Ishikawa (cell line): ENCODE results near the gene RNF4.

Experiments used
- CEBPB ChIP-seq: IDR thresholded peaks from 2 replicates; pipeline ENCODE4 v1.6.1; 2012
- CREB1 ChIP-seq: IDR thresholded peaks from 2 replicates; pipeline ENCODE4 v1.6.1; 2012; ENCODE audit warnings: low read depth
- EGR1 ChIP-seq: IDR thresholded peaks from 2 replicates; pipeline ENCODE4 v1.6.1; 2012
- EP300 ChIP-seq: IDR thresholded peaks from 2 replicates; pipeline ENCODE4 v1.6.1; 2012; ENCODE audit warnings: borderline replicate concordance
- FOXM1 ChIP-seq: IDR thresholded peaks from 2 replicates; pipeline ENCODE4 v1.6.1; 2012; ENCODE audit warnings: low read depth, borderline replicate concordance
- MAX ChIP-seq: IDR thresholded peaks from 2 replicates; pipeline ENCODE4 v1.6.1; 2012
- NFIC ChIP-seq: IDR thresholded peaks from 2 replicates; pipeline ENCODE4 v1.6.1; 2012
- RAD21 ChIP-seq: IDR thresholded peaks from 2 replicates; pipeline ENCODE4 v1.6.1; 2012; ENCODE audit warnings: low read depth
- REST ChIP-seq: IDR thresholded peaks from 2 replicates; pipeline ENCODE4 v1.6.1; 2012; ENCODE audit warnings: low read depth, mild to moderate bottlenecking
- TAF1 ChIP-seq: IDR thresholded peaks from 2 replicates; pipeline ENCODE4 v1.6.1; 2012; ENCODE audit warnings: low read depth, mild to moderate bottlenecking
- TCF12 ChIP-seq: IDR thresholded peaks from 2 replicates; pipeline ENCODE4 v1.6.1; 2012; ENCODE audit warnings: low read depth
- TEAD4 ChIP-seq: IDR thresholded peaks from 2 replicates; pipeline ENCODE4 v1.6.1; 2012
- USF1 ChIP-seq: IDR thresholded peaks from 2 replicates; pipeline ENCODE4 v1.6.1; 2012
- YY1 ChIP-seq: IDR thresholded peaks from 2 replicates; pipeline ENCODE4 v1.6.1; 2012; ENCODE audit warnings: low read depth
- ZBTB7A ChIP-seq: IDR thresholded peaks from 2 replicates; pipeline ENCODE4 v1.6.1; 2012; ENCODE audit warnings: low read depth

The RNF4 gene

GRCh38 chr4:2451821-2452785, 16.8 kb upstream of the RNF4 start:
- TF ChIP-seq TEAD4 (no peak), CEBPB (no peak), NFIC (no peak), RAD21 (no peak), ZBTB7A (no peak), REST (no peak), MAX (no peak), EGR1 (no peak), YY1 (no peak), CREB1 (no peak), TCF12 (no peak), USF1 (no peak), TAF1 (no peak), EP300 (no peak), FOXM1 (no peak)

- TF ChIP-seq ZBTB7A (no peak), CREB1 (no peak), NFIC (no peak), REST (no peak), MAX (no peak), RAD21 (no peak), CEBPB (no peak), FOXM1 (no peak), EP300 (no peak), TEAD4 (no peak), TAF1 (no peak), USF1 (no peak), EGR1 (no peak), TCF12 (no peak), YY1 (no peak)
Observed at GRCh38 chr4:2457481-2458295, 11.2 kb upstream of the RNF4 start.

- TF ChIP-seq EGR1 (no peak), ZBTB7A (no peak), REST (no peak), TEAD4 (no peak), YY1 (no peak), CEBPB (no peak), NFIC (no peak), CREB1 (no peak), USF1 (no peak), RAD21 (no peak), MAX (no peak), EP300 (no peak), TAF1 (no peak), TCF12 (no peak), FOXM1 (no peak)
Observed at GRCh38 chr4:2458546-2459491, 10.1 kb upstream of the RNF4 start.
